ENCODE results near the gene IDI2. TPM values are rescaled to one million over a fixed set of nuclear protein-coding genes. Genes with fewer than 3 reads are reported as not detected.

The IDI2 gene
- polyA plus RNA-seq, 1 donor (not counting 4 experiments of a cell fraction or from before 2014, with no cell fraction given) = not detected

GRCh38 chr10:1020460-1020859 lies 5.2 kb downstream of the IDI2 start:
- peaks cover 20 to 31% of the 10 kb centered on the region in 2 experiments for H3K36me3 ChIP-seq (ENCODE audit: control insufficient read depth in 2 of 2, extremely low read depth in 1 of 2, insufficient read depth in 2 of 2, low read length in 2 of 2)
- TF ChIP-seq EZH2 (IDR thresholded peaks at IDR 0.05; ENCODE audit: low read length) (no peak), CTCF (optimal IDR thresholded peaks at IDR 0.05 in 1 of 3, IDR thresholded peaks at IDR 0.05 in 1 of 3, conservative IDR thresholded peaks at IDR 0.05 in 1 of 3; ENCODE audit: extremely low read depth in 1 of 3, insufficient read depth in 2 of 3, low read length in 3 of 3) (no peak)
- dilution Hi-C loops (cut with MboI; ENCODE audit: extremely low pct_ligation_motif_present, low sequenced_read_pairs) = no loop called here
- no peak for DNase-seq (ENCODE audit: low read depth, low spot score)
- no peak overlapping the region for H3K9ac ChIP-seq (ENCODE audit: control insufficient read depth, extremely low read depth, insufficient read depth, low read length)
- H3K9me3 ChIP-seq (ENCODE audit: control insufficient read depth, low read depth, low read length) = no peaks in the 10 kb centered on the region
- H3K27me3 ChIP-seq (ENCODE audit: control insufficient read depth, extremely low read depth, insufficient read depth, low read length) = no peaks in the 10 kb centered on the region
- no peaks in the 10 kb centered on the region for H4K20me1 ChIP-seq (ENCODE audit: control insufficient read depth, extremely low read depth, insufficient read depth, low read length)
- H3K79me2 ChIP-seq (ENCODE audit: control insufficient read depth, insufficient read depth, low read length) = no peaks in the 10 kb centered on the region
- no peaks in the 10 kb centered on the region for H3K4me1 ChIP-seq (ENCODE audit: control insufficient read depth, extremely low read depth, insufficient read depth, low read length)
- no peaks in the 10 kb centered on the region for H3K9me1 ChIP-seq (ENCODE audit: control insufficient read depth, extremely low read depth, insufficient read depth, low read length)
- no peak overlapping the region for H2AFZ ChIP-seq (ENCODE audit: control insufficient read depth, low read length)
- no peak overlapping the region for H3K4me3 ChIP-seq (ENCODE audit: control insufficient read depth in 2 of 3, extremely low read depth in 1 of 3, insufficient read depth in 2 of 3, low read depth in 1 of 3, low read length in 3 of 3)
- no peak for FAIRE-seq
- H3K4me2 ChIP-seq (ENCODE audit: control insufficient read depth, extremely low read depth, insufficient read depth, low read depth, low read length) = no peak overlapping the region
- H3K27ac ChIP-seq (ENCODE audit: control insufficient read depth, insufficient read depth, low read length) = no peak overlapping the region

- TF ChIP-seq CTCF (optimal IDR thresholded peaks at IDR 0.05 in 1 of 3, IDR thresholded peaks at IDR 0.05 in 1 of 3, conservative IDR thresholded peaks at IDR 0.05 in 1 of 3; ENCODE audit: extremely low read depth in 1 of 3, insufficient read depth in 2 of 3, low read length in 3 of 3) (no peak), EZH2 (IDR thresholded peaks at IDR 0.05; ENCODE audit: low read length) (no peak)
- Histone ChIP-seq H3K4me2 (ENCODE audit: control insufficient read depth, extremely low read depth, insufficient read depth, low read depth, low read length) (no peak overlapping the region), H3K4me1 (ENCODE audit: control insufficient read depth, extremely low read depth, insufficient read depth, low read length) (no peaks in the 10 kb centered on the region), H3K27me3 (ENCODE audit: control insufficient read depth, extremely low read depth, insufficient read depth, low read length) (no peaks in the 10 kb centered on the region), H3K79me2 (ENCODE audit: control insufficient read depth, insufficient read depth, low read length) (peaks cover 2% of the 10 kb centered on the region), H3K4me3 (ENCODE audit: control insufficient read depth in 2 of 3, extremely low read depth in 1 of 3, insufficient read depth in 2 of 3, low read depth in 1 of 3, low read length in 3 of 3) (no peak overlapping the region), H3K9me1 (ENCODE audit: control insufficient read depth, extremely low read depth, insufficient read depth, low read length) (no peaks in the 10 kb centered on the region), H2AFZ (ENCODE audit: control insufficient read depth, low read length) (no peak overlapping the region), H3K9ac (ENCODE audit: control insufficient read depth, extremely low read depth, insufficient read depth, low read length) (no peak overlapping the region), H3K36me3 (ENCODE audit: control insufficient read depth in 2 of 2, extremely low read depth in 1 of 2, insufficient read depth in 2 of 2, low read length in 2 of 2) (peaks cover 25 to 38% of the 10 kb centered on the region in 2 experiments), H3K27ac (ENCODE audit: control insufficient read depth, insufficient read depth, low read length) (no peak overlapping the region), H4K20me1 (ENCODE audit: control insufficient read depth, extremely low read depth, insufficient read depth, low read length) (no peaks in the 10 kb centered on the region), H3K9me3 (ENCODE audit: control insufficient read depth, low read depth, low read length) (no peaks in the 10 kb centered on the region)
- dilution Hi-C loops (cut with MboI; ENCODE audit: extremely low pct_ligation_motif_present, low sequenced_read_pairs) = no loop called here
- FAIRE-seq (no peak), DNase-seq (ENCODE audit: low read depth, low spot score) (no peak)
These were observed 6.3 kb downstream of the IDI2 start for GRCh38 chr10:1019362-1019761.
